ENCODE data around the gene HNRNPK. TPM values are rescaled to one million over a fixed set of nuclear protein-coding genes. Genes with fewer than 3 reads are reported as not detected.

The HNRNPK gene
- 763 TPM for polyA plus RNA-seq

DNA sequence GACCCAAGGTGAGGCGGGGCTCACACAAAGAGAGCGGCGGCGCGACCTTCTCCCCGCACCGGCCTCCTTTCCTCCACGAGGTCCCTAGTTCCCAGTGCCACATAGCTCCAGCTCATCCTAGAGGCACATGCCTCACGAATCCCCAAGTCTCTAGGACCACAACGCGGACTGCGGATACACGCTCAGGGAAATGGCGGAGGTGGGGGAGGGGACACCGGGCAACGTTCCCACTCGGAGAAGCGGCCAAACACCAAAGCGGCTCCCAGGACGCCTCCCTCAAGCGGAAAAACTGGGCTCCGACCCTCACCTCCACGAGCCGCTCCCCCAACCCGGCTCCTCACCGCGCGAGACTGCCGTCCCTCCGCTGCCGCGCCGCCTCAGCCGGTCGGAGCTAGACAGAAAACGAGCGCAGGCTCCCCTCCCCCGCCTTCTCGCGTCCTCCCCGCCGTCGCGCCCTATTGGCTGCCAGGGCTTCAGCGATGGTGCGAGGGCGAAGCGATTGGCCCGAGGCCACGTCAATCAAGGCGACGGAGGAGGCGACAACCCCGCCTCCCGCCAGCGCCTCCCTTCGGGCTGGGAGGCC, at the start of gene HNRNPK:
HNRNPK (minus strand) TSS at position 404 of the 583 bp plus-strand sequence. CDS start 1,963 bp downstream, outside the sequence.
- H3K4me3 Mint-ChIP-seq: peak within 1 kb of the TSS; percentile 98 to 100 (median 100)
- no peaks in the 10 kb centered on the region for H3K27me3 Mint-ChIP-seq
- H3K9me3 Mint-ChIP-seq: no peaks in the 10 kb centered on the region
- peaks cover 30 to 46% (median 34%) of the 10 kb centered on the region in 3 donors for H3K4me1 Mint-ChIP-seq
- peaks cover 2% of the 10 kb centered on the region for H3K36me3 Mint-ChIP-seq
- H3K27ac Mint-ChIP-seq: peak within 1 kb of the TSS; percentile 98 to 100 (median 99)

GRCh38 chr9:84027201-84027600, 47.2 kb upstream of the HNRNPK start:
- Mint-ChIP-seq H3K4me1 (peaks cover 0 to 2% (median 0%) of the 10 kb centered on the region in 3 donors), H3K36me3 (no peaks in the 10 kb centered on the region), H3K4me3 (no peak overlapping the region), H3K27me3 (peaks cover 14% of the 10 kb centered on the region), H3K27ac (no peak overlapping the region), H3K9me3 (peaks cover 0 to 3% (median 2%) of the 10 kb centered on the region in 3 donors)

DNA sequence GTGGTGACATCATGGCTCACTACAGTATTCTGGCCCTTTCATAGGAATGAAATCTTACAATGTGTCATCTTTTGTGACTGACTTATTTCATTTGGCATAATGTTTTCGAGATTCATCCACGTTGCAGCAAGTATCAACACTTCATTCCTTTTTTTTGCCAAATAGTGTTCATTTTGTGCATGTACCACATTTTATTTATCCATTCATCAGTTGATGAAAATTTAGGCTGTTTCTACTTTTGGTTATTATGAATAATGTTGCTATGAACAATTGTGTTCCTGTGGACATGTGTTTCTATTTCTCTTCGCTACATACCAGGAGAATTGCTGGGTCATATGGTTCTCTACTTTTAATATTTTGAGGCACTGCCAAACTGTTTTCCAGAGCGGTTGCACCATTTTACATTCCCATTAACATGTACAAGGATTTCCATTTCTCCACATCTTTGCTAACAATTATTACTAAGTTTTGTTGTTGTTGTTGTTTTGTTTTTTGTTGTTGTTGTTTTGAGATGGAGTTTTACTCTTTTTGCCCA, 44.1 kb upstream of the HNRNPK start:
- Mint-ChIP-seq H3K9me3 (peaks cover 0 to 3% (median 2%) of the 10 kb centered on the region in 3 donors), H3K4me1 (peaks cover 0 to 2% (median 0%) of the 10 kb centered on the region in 3 donors), H3K27ac (no peak overlapping the region), H3K27me3 (peaks cover 14% of the 10 kb centered on the region), H3K36me3 (no peaks in the 10 kb centered on the region), H3K4me3 (no peak overlapping the region)

- Mint-ChIP-seq H3K4me1 (peaks cover 0 to 4% (median 0%) of the 10 kb centered on the region in 3 donors), H3K4me3 (no peak overlapping the region), H3K36me3 (peaks cover 2% of the 10 kb centered on the region), H3K27ac (no peak overlapping the region), H3K9me3 (no peaks in the 10 kb centered on the region), H3K27me3 (no peaks in the 10 kb centered on the region)
Measured at GRCh38 chr9:84007662-84008061, 27.6 kb upstream of the HNRNPK start.

- Mint-ChIP-seq H3K27me3 (no peaks in the 10 kb centered on the region), H3K9me3 (no peaks in the 10 kb centered on the region), H3K27ac (no peak overlapping the region), H3K36me3 (peaks cover 10% of the 10 kb centered on the region), H3K4me3 (no peak overlapping the region), H3K4me1 (peaks cover 9 to 13% (median 12%) of the 10 kb centered on the region in 3 donors)
Measured at GRCh38 chr9:84003246-84003645, 23.2 kb upstream of the HNRNPK start.

DNA sequence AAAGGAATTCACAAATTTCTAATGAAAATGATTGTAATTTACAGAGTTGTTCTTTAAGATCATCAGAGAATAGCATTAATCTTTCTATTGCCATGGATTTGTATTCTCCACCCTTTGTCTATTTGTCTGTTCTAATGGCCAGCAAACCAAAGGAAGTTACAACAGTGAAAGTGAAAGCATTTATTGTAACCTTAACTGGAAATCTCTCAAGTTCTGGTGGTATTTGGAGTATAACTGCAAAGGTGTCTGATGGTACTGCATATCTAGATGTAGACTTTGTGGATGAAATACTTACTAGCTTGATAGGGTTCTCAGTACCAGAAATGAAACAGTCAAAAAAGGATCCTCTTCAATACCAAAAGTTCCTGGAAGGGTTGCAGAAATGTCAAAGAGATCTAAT, 22.3 kb upstream of the HNRNPK start:
- H3K36me3 Mint-ChIP-seq: peaks cover 10% of the 10 kb centered on the region
- no peaks in the 10 kb centered on the region for H3K27me3 Mint-ChIP-seq
- peak overlapping the region in 1 of 4 donors; percentile 81 for H3K4me3 Mint-ChIP-seq
- peaks cover 9 to 13% (median 12%) of the 10 kb centered on the region in 3 donors for H3K4me1 Mint-ChIP-seq
- H3K9me3 Mint-ChIP-seq: no peaks in the 10 kb centered on the region
- no peak overlapping the region for H3K27ac Mint-ChIP-seq

GRCh38 chr9:84001621-84002020, 21.6 kb upstream of the HNRNPK start:
- Mint-ChIP-seq H3K4me1 (peaks cover 9 to 14% (median 12%) of the 10 kb centered on the region in 3 donors), H3K27ac (no peak overlapping the region), H3K9me3 (no peaks in the 10 kb centered on the region), H3K27me3 (no peaks in the 10 kb centered on the region), H3K36me3 (peaks cover 10% of the 10 kb centered on the region), H3K4me3 (peak overlapping the region in 1 of 4 donors; percentile 47)

DNA sequence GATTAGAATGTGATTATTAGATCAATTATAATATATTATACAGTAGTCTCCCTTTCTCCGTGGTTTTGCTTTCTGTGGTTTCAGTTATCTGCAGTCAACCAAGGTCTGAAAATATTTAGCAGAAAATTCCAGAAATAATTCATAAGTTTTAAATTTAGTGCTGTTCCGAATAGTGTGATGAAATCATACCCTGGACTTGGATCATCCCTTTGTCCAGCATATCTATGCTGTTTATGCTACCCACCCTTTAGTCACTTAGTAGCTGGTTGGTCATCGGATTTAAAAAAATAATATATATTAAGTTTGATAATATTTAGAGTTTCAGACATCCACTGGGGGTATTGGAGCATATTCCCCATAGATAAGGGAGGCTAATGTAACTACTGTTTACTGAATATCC, 20.2 kb upstream of the HNRNPK start:
- H3K27ac Mint-ChIP-seq: no peak overlapping the region
- no peaks in the 10 kb centered on the region for H3K27me3 Mint-ChIP-seq
- H3K36me3 Mint-ChIP-seq: peaks cover 8% of the 10 kb centered on the region
- no peak overlapping the region for H3K4me3 Mint-ChIP-seq
- H3K9me3 Mint-ChIP-seq: no peaks in the 10 kb centered on the region
- peaks cover 9 to 14% (median 14%) of the 10 kb centered on the region in 3 donors for H3K4me1 Mint-ChIP-seq

GRCh38 chr9:83999141-83999918, 19.3 kb upstream of the HNRNPK start:
- no peaks in the 10 kb centered on the region for H3K27me3 Mint-ChIP-seq

GRCh38 chr9:83996126-83996525, 16.1 kb upstream of the HNRNPK start:
- H3K4me1 Mint-ChIP-seq: peaks cover 0 to 2% (median 1%) of the 10 kb centered on the region in 3 donors
- H3K4me3 Mint-ChIP-seq: no peak overlapping the region
- H3K9me3 Mint-ChIP-seq: no peaks in the 10 kb centered on the region
- H3K27me3 Mint-ChIP-seq: no peaks in the 10 kb centered on the region
- peaks cover 5% of the 10 kb centered on the region for H3K36me3 Mint-ChIP-seq
- no peak overlapping the region for H3K27ac Mint-ChIP-seq

More at GRCh38 chr9:83999141-83999918, 19.3 kb upstream of the HNRNPK start:
- no peak overlapping the region for H3K4me3 Mint-ChIP-seq
- no peak overlapping the region for H3K27ac Mint-ChIP-seq
- peaks cover 8% of the 10 kb centered on the region for H3K36me3 Mint-ChIP-seq
- peaks cover 9 to 14% (median 14%) of the 10 kb centered on the region in 3 donors for H3K4me1 Mint-ChIP-seq
- H3K9me3 Mint-ChIP-seq: no peaks in the 10 kb centered on the region

- H3K27ac Mint-ChIP-seq: no peak overlapping the region
- H3K9me3 Mint-ChIP-seq: peaks cover 0 to 2% (median 0%) of the 10 kb centered on the region in 3 donors
- H3K4me1 Mint-ChIP-seq: peaks cover 2 to 6% (median 3%) of the 10 kb centered on the region in 3 donors
Measured at GRCh38 chr9:83992901-83993300, 12.9 kb upstream of the HNRNPK start.

DNA sequence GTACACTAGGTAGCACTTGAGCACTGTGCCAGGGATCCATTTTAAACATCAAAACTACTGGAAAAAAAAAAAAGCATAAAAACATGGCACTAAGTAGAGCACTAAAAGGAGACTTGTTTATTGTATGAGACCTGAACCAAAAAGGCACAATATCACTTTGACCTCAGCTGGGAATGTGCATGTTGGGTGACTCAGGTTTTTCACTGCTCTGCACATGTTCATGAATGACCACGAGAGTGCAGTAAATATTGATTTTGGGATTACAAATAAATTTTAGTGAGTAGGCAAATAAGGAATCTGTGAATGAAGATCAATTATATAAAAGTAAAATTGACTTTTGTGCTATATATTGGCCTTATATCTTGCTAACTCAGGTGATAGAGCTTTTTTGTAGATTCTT, 12.4 kb upstream of the HNRNPK start:
- H3K27me3 Mint-ChIP-seq: no peaks in the 10 kb centered on the region
- peaks cover 0 to 2% (median 0%) of the 10 kb centered on the region in 3 donors for H3K9me3 Mint-ChIP-seq
- no peak overlapping the region for H3K27ac Mint-ChIP-seq
- no peak overlapping the region for H3K4me3 Mint-ChIP-seq
- H3K4me1 Mint-ChIP-seq: peaks cover 3 to 6% (median 5%) of the 10 kb centered on the region in 3 donors
- H3K36me3 Mint-ChIP-seq: peaks cover 11% of the 10 kb centered on the region

More at GRCh38 chr9:83992901-83993300, 12.9 kb upstream of the HNRNPK start:
- H3K36me3 Mint-ChIP-seq: peaks cover 11% of the 10 kb centered on the region
- H3K27me3 Mint-ChIP-seq: no peaks in the 10 kb centered on the region
- no peak overlapping the region for H3K4me3 Mint-ChIP-seq

GRCh38 chr9:83991355-83991754, 11.3 kb upstream of the HNRNPK start:
- Mint-ChIP-seq H3K9me3 (peaks cover 0 to 2% (median 0%) of the 10 kb centered on the region in 3 donors), H3K27ac (no peak overlapping the region), H3K36me3 (peaks cover 11% of the 10 kb centered on the region), H3K4me3 (no peak overlapping the region), H3K27me3 (no peaks in the 10 kb centered on the region), H3K4me1 (peaks cover 7 to 11% (median 9%) of the 10 kb centered on the region in 3 donors)

GRCh38 chr9:83988411-83988810, 8.4 kb upstream of the HNRNPK start:
- Mint-ChIP-seq H3K36me3 (peaks cover 10% of the 10 kb centered on the region), H3K4me1 (peaks cover 11 to 16% (median 12%) of the 10 kb centered on the region in 3 donors), H3K9me3 (peaks cover 0 to 2% (median 0%) of the 10 kb centered on the region in 3 donors), H3K27ac (no peak overlapping the region), H3K27me3 (no peaks in the 10 kb centered on the region), H3K4me3 (no peak overlapping the region)

- Mint-ChIP-seq H3K36me3 (peaks cover 7% of the 10 kb centered on the region), H3K4me3 (no peak overlapping the region), H3K27ac (no peak overlapping the region), H3K4me1 (peaks cover 13 to 22% (median 17%) of the 10 kb centered on the region in 3 donors), H3K27me3 (no peaks in the 10 kb centered on the region), H3K9me3 (peaks cover 0 to 2% (median 0%) of the 10 kb centered on the region in 3 donors)
Measured at GRCh38 chr9:83987402-83987791, 7.4 kb upstream of the HNRNPK start.
